Stimulated activated CD8-positive, alpha-beta memory T cell treated with anti-CD3 and anti-CD28 coated beads, Interleukin-2, amount 100 ng/mL, for 48 hours (primary cell): ENCODE results near the gene PPRC1.

ENCODE experiments used
- DNase-seq, 2 donors: peaks; one replicate each; pipeline ENCODE4 v3.0.0-alpha.2; 2020; ENCODE audit warnings: low read depth in 2 of 2

PPRC1 gene

GRCh38 chr10:102117391-102118159 lies 15.3 kb upstream of the PPRC1 start:
- DNase-seq, result peak; percentile 36 to 40

- no peak for DNase-seq
Observed at GRCh38 chr10:102118867-102119266, 14.0 kb upstream of the PPRC1 start.

- peak; percentile 38 to 39 for DNase-seq
Observed at GRCh38 chr10:102119417-102120141, 13.3 kb upstream of the PPRC1 start.

DNA sequence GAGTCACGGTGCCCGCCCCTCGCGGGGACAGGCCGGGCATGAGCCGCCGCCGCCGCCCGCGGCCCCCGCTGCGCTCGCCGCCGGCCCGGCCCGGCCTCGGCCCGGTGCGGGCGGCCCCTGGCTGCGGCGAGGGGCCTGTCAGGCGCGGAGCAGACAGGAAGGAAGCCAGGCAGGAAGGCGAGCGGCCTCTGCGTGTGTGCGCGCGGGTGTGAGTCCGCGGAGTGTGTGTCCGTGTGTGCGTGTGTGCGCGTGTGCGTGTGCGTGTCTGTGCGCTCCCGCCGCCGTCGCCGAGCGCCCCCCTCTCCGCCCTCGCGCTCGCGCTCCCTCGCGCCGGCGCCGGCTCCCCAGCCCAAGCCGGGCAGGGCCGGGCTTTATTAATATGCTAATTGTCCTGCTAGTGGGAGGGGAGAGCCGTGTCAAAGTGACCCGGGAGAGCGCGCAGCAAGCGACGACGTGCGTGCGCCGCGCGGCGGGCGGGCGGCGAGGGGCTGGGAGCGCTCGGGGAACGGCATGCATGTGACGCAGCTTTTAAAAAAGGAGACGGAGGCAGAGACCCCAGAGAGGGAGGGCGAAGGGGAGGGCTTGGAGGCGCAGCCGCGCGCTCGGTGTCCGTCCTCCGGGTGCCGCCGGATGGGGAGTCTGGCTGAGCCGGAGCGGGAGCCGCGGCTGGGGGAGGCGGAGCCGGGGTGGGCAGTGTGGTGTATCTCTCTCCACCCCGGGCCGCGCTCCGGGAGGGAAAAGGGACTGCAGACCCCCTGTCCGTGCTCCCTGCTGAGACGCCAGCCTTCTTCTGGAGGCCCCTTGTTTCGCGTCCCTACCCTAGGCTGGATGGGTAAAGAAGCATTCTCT lies 12.5 kb upstream of the PPRC1 start, which contains the start of gene LDB1:
LDB1 (minus strand) TSS at position 227 of the 849 bp plus-strand sequence. CDS start 258 bp downstream, outside the sequence.
- DNase-seq, result peak; percentile 49 to 62

DNA sequence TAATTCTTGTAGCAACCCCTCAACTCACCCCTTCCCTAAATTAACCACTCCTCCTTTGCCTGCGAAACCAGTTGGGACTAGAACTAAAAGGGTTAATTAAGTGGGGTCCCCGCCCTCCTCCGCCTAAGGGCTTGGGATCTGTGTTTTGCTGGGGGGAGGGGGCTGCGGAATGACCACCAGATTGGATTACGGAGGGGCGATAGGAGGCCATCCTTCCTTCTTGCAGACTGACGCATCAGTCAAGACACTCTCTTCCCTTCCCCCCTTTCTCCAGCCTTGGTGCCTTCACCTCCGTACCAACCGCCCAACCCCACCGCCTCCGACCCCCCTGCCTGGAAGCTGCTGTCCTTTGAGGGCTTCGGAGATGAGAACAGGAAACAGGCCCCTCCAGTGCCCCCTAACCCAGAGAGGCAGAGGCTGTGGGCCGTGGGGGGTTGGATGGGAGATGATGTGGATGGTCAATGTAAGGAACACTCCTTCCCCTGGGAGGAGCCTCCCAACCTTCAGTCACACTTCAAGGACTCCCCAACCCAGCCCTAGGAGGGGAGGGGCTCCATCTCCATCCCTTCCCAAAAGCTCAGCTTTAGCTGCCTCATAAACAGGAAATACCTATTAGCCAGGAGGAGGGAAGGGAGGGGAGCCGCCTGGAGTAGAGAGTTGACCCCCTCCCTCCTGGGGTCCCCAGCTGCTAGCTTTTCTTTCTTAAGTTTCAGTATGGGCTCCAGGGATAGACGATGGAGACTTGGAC lies 11.7 kb upstream of the PPRC1 start:
- no peak for DNase-seq

DNA sequence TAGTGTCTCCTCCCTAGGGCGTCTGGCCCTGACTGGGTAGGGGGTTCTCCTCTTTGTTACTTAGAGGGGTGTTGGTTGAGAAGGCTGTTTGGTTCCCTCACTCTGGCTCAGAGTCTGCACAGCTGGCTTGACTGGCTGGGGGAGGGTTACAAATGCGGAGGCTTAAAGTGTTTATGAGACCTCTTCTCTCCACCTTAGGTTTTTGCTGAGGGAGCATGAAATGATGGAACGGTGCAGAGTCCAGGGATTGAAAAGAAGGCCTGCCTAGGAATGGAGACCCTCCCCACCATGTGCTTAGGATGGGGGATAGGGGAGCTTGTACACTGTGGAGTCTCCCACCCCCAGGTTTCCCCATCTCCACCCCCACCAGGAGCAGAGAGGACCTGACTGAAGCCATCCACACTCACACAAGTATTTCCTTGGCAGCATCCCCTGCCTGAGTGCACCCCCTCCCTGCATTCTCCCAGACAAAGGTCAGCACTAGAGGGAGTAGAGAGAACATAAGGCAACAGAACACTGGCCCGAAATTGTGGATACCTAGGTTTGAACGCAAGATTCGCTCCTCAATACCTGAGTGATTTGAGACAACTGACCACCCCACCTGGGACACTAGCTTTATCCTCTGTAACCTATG lies 11.0 kb upstream of the PPRC1 start:
- no peak for DNase-seq

DNA sequence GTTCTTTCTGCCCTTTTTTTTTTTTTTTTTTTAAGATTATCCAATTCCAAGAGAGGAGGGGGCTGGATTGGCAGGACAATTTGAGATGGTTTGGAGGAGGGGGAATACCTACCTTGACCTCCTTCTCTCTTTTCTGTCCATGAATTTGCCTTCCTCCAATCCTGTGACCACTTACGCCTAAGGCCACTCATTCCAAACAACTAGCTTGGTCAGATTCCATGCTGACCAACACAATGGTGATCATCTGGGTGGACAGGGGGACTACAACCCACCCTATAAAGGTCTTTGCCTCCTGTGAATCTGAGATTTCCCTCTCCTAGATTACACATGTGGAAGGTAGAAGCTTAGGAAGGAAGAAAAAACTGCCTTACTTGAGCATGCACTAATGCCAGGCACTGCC lies 10.4 kb upstream of the PPRC1 start:
- DNase-seq, result no peak

DNA sequence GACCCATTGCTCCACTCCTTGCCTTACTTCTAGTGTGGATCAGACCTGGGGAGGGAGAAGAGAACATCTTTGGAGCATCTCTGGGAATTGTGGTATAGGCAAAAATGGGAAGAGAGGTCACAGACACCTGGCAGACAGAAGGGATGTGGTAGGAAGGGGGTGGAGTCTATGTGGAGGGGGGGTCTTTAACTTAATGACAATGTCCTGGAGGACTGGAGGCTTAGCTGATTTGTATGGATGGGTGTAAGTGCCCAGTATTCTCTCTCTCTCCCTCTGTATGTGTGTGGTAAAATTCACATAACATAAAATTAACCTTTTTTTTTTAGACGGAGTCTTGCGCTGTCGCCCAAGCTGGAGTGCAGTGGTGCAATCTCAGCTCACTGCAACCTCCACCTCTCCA lies 9.6 kb upstream of the PPRC1 start:
- no peak for DNase-seq

DNA sequence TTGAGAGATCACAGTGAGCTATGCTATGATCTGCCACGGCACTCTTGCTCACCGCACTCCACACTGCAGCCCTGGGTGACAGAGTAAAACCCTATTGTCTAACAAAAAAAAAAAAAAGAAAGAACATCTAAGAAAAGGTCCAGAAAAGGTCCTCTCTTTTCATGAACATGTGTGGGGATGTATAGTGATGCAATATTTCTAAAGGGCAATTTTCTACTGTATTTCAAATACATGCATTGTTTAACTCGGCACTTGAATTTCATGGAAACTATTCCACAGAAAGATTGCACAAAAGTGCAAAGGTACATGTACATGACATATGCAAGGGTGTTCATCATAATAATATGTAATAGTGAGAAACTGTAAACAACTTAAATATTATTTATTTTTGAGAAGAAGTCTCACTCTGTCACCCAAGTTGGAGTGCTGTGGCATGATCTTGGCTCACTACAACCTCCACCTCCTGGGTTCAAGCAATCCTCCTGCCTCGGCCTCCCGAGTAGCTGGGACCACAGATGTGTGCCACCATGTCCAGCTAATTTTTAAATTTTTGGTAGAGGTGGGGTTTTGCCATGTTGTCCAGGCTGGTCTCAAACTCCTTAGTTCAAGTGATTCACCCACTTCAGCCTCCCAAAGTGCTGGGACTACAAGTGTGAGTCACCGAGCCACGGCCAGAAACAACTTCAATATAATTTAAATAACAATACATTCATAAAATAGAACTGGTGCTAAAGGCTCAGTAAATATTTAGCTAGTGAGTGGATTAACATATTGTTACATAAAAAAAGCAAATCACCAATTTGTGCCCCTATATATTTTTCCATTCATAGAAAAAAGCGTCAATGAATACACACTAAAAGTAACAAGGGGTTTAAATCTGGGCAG lies 1.3 kb upstream of the PPRC1 start:
- no peak for DNase-seq

DNA sequence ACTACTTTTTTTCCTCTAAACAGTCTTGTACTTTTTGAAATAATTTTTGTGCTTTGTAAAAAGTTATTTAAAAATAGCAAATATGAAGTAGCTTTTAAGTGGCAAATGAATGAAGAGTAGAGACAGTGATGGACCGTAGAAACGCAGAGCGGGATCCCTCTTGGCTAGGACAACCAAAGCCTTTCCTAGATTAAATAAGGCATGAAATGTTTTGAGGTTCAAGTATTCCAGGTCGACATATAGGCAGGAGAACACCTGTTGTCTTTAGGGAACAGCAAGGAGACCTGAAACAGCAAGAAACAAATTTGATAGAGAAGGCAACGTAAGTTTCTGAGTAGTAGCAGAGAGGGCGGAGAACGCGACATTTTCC lies 662 bp upstream of the PPRC1 start:
- DNase-seq, result no peak

GRCh38 chr10:102133373-102134195 lies 744 bp downstream of the PPRC1 start:
- peak; percentile 58 to 69 for DNase-seq

DNA sequence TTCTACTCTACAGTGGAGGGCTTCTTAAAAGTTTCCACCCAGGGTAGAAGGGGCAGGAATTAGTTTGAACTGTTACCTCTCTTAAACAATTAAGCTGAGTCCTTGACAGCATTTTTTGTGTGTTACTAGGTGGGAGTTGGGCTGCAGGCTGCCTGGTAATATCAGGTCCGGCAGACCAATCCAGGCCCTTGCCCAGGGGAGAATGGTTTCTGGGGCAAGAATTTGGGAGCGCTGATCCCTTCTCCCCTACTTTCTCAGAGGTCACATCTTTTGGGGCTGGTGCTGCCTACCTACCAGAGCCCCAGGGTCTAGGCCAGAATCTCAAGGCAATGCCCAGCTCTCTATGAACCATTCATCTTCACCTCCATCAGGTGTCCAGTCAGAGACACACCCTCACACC lies 1.6 kb downstream of the PPRC1 start:
- DNase-seq, result no peak

DNA sequence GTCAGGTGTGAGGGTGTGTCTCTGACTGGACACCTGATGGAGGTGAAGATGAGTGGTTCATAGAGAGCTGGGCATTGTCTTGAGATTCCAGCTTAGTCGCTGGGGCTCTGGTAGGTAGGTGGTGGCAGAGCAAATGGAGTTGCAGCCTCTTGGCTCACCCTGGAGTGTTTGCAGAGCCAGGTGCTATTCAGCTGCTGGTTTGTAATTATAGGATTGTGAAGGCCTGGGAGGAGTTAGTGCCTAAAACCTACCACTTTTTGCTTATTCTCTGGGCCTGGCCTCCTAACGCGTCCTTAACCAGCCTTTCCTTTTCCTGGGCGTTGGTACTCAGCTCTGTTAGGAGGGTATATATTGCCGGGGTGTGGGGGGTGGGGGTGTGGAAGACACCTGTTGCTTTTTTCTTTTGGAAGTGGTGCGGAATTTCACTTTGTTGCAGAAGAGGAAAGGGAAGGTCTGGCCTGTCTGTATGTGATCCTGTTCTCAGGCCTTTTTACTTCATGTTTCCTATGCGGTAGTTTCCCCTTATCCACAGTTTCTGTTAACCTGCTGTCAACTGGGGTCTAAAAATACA lies 3.2 kb downstream of the PPRC1 start:
- DNase-seq, result no peak

GRCh38 chr10:102139281-102140110 lies 6.7 kb downstream of the PPRC1 start:
- DNase-seq, result no peak

GRCh38 chr10:102140218-102140617 lies 7.4 kb downstream of the PPRC1 start:
- no peak for DNase-seq

DNA sequence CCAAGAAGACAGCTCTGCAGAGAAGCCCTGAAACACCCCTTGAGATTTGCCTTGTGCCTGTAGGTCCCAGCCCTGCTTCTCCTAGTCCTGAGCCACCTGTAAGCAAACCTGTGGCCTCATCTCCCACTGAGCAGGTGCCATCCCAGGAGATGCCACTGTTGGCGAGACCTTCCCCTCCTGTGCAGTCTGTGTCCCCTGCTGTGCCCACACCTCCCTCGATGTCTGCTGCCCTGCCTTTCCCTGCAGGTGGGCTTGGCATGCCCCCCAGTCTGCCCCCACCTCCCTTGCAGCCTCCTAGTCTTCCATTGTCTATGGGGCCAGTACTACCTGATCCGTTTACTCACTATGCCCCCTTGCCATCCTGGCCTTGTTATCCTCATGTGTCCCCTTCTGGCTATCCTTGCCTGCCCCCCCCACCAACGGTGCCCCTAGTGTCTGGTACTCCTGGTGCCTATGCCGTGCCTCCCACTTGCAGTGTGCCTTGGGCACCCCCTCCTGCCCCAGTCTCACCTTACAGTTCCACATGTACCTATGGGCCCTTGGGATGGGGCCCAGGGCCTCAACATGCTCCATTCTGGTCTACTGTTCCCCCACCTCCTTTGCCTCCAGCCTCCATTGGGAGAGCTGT lies 8.2 kb downstream of the PPRC1 start:
- no peak for DNase-seq

DNA sequence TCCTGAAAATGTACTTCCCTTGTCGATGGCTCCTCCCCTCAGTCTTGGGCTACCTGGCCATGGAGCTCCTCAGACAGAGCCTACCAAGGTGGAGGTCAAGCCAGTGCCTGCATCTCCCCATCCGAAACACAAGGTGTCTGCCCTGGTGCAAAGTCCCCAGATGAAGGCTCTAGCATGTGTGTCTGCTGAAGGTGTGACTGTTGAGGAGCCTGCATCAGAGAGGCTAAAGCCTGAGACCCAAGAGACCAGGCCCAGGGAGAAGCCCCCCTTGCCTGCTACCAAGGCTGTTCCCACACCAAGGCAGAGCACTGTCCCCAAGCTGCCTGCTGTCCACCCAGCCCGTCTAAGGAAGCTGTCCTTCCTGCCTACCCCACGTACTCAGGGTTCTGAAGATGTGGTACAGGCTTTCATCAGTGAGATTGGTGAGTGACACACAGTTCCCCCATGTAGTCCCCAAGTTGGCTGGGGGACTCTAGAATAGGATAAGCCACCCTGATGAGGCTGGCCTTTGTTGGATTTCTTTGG lies 8.8 kb downstream of the PPRC1 start:
- no peak for DNase-seq
